PFSK-1 (cell line): ENCODE results near the gene FKBP1B.
A peak's percentile ranks its signal among the peaks of the same experiment; 100 is the strongest.

ENCODE experiments used
- FOXP2 ChIP-seq: optimal IDR thresholded peaks from 2 replicates; pipeline ENCODE3; 2011; ENCODE audit warnings: borderline replicate concordance, control low read depth, inconsistent platforms; ENCODE audit not compliant: insufficient read depth; ENCODE audit errors: extremely low read length, extremely low read depth
- POLR2AphosphoS5 ChIP-seq: IDR thresholded peaks from 2 replicates; pipeline ENCODE4 v1.6.1; 2012; ENCODE audit warnings: low read depth, mild to moderate bottlenecking, control low read depth, low read length, moderate library complexity
- SIN3A ChIP-seq: IDR thresholded peaks from 2 replicates; pipeline ENCODE4 v1.6.1; 2012; ENCODE audit warnings: mild to moderate bottlenecking, low read length, moderate library complexity, borderline replicate concordance; ENCODE audit not compliant: insufficient read depth
- TAF1 ChIP-seq: IDR thresholded peaks from 2 replicates; pipeline ENCODE4 v1.6.1; 2012; ENCODE audit warnings: low read length, control low read depth, borderline replicate concordance; ENCODE audit not compliant: insufficient read depth
- TF ChIP-seq, protein P1 (sequence below), 2 experiments: IDR thresholded peaks; 2 replicates each; pipeline versions ENCODE4 v1.6.1 to v1.8.0; 2011 to 2012; ENCODE audit warnings: low read depth in 2 of 2, low read length in 2 of 2, control low read depth in 1 of 2, inconsistent platforms in 1 of 2, mild to moderate bottlenecking in 1 of 2, moderate library complexity in 1 of 2; ENCODE audit not compliant: insufficient read depth in 1 of 2

FKBP1B gene

DNA sequence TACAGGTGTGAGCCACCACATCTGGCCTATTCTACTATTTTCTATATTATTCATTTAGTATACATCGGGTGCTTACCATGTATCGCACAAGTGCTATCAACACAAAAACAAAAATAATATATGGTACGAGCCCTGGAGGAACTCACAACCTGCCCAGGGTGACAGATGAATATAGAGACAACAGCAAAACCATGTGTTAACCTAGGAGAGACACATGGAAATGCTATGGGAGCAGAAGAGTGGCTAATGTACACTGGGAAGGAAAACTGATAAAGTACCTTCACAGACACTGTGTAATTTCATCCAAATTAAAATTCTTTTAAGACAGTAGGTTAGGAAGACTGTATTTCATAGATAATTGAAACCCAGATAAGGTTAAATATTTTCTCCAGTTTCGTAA, 22.7 kb downstream of the FKBP1B start:
- TF ChIP-seq SIN3A: no peak
- TF ChIP-seq FOXP2: no peak
- no peak for TF ChIP-seq POLR2AphosphoS5
- no peak for TF ChIP-seq TAF1

DNA sequence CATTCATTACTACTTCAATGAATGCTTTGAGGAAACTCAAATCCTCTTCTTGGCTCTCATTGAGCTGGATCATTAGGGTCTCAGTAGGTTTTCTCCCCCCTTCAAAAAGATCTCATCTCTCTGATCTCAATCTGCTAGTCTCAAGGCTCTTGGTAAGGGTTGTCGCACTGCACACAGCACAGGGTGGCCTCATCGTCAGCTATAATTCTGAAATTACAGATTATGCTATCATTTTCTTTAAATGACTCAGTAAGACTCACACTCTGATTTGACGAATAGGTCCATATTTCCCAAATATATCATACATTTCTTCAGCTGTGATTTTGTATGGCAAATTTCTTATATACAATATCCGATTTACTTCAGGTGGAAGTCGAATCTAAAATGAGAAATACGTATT, 24.3 kb downstream of the FKBP1B start:
- TF ChIP-seq FOXP2 (no peak), TAF1 (no peak), SIN3A (no peak)
- TF ChIP-seq, protein P1, sequence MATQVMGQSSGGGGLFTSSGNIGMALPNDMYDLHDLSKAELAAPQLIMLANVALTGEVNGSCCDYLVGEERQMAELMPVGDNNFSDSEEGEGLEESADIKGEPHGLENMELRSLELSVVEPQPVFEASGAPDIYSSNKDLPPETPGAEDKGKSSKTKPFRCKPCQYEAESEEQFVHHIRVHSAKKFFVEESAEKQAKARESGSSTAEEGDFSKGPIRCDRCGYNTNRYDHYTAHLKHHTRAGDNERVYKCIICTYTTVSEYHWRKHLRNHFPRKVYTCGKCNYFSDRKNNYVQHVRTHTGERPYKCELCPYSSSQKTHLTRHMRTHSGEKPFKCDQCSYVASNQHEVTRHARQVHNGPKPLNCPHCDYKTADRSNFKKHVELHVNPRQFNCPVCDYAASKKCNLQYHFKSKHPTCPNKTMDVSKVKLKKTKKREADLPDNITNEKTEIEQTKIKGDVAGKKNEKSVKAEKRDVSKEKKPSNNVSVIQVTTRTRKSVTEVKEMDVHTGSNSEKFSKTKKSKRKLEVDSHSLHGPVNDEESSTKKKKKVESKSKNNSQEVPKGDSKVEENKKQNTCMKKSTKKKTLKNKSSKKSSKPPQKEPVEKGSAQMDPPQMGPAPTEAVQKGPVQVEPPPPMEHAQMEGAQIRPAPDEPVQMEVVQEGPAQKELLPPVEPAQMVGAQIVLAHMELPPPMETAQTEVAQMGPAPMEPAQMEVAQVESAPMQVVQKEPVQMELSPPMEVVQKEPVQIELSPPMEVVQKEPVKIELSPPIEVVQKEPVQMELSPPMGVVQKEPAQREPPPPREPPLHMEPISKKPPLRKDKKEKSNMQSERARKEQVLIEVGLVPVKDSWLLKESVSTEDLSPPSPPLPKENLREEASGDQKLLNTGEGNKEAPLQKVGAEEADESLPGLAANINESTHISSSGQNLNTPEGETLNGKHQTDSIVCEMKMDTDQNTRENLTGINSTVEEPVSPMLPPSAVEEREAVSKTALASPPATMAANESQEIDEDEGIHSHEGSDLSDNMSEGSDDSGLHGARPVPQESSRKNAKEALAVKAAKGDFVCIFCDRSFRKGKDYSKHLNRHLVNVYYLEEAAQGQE (IDR thresholded peaks at IDR 0.05; ENCODE audit: insufficient read depth in 1 of 2, low read depth in 2 of 2, low read length in 2 of 2): no peak

DNA sequence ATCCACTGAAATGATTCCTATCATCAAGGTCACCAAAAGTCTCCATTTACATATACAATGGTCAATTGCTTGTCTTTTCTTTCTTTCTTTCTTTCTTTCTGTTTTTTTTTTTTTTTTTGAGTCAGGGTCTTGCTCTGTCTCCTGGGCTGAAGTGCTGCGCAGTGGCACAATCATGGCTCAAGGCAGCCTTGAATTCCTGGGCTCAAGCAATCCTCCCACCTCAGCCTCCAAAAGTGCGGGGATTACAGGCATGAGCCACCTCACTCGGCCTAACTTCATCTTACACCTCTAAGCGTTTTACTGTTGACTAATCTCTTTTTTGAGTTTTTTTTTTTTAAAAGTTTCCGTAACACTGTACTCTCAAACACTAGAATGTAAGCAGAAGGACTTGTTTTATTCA, 25.7 kb downstream of the FKBP1B start:
- TF ChIP-seq POLR2AphosphoS5 (no peak), FOXP2 (no peak), TAF1 (no peak), SIN3A (no peak)
- TF ChIP-seq, protein P1 (IDR thresholded peaks at IDR 0.05; ENCODE audit: insufficient read depth in 1 of 2, low read depth in 2 of 2, low read length in 2 of 2): no peak

DNA sequence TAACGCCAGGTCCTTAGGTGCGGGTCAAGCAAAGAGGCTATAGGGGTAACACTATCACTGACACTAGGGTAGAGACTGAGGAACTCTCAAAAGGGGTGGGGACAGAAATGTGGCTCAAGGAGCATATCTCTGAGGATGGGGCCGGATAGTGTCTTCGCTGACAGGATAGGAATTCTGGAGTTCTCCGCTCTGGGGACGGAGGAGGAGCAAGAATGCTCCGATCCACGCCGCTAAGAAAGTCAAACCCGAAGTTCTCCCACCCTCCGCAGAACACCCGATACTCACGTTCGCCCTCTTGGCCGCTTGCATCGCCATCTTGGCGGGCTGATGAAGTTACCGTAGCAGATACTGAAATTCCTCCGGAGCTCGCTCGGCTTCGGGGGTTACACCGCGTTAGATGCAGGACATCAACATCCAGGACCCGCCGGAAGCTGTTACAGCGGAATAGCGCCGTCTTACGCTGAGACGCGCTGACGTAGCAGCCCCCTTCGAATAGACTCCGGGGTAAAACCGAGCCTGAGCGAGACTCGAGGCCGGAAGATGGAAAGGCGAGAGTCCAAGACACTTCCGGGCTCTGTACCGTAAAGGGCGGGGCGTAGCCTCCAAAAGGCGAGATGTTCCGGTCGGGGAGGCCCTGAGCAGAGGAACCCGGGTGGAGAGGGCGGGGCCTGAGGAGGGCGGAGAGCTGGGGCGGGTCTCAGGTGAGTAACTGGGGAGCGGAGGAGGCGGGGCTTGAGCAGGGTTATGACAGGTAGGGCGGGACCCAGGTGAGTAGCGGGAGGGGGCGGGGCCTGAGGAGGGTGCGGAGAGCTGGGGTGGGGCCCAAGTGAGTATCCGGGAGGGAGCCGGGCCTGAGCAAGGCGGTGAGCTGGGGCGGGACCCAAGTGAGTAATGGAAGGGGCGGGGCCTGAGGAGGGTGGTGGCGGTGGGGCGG, 26.6 kb downstream of the FKBP1B start, which contains the start of gene SF3B6:
TSS of gene SF3B6 (minus strand) at position 412 of the 934 bp plus-strand sequence. CDS start at position 315, 97 bp downstream.
- peak; percentile 98 for TF ChIP-seq FOXP2
- peak; percentile 88; the same call in 1 of the 2 replicates for TF ChIP-seq TAF1
- peak; percentile 89 for TF ChIP-seq POLR2AphosphoS5
- TF ChIP-seq, protein P1 (IDR thresholded peaks at IDR 0.05; ENCODE audit: insufficient read depth in 1 of 2, low read depth in 2 of 2, low read length in 2 of 2): peak; percentile 11 to 26; a peak in 2 of 4 replicates
- peak; percentile 9; the same call in 1 of the 2 replicates for TF ChIP-seq SIN3A

DNA sequence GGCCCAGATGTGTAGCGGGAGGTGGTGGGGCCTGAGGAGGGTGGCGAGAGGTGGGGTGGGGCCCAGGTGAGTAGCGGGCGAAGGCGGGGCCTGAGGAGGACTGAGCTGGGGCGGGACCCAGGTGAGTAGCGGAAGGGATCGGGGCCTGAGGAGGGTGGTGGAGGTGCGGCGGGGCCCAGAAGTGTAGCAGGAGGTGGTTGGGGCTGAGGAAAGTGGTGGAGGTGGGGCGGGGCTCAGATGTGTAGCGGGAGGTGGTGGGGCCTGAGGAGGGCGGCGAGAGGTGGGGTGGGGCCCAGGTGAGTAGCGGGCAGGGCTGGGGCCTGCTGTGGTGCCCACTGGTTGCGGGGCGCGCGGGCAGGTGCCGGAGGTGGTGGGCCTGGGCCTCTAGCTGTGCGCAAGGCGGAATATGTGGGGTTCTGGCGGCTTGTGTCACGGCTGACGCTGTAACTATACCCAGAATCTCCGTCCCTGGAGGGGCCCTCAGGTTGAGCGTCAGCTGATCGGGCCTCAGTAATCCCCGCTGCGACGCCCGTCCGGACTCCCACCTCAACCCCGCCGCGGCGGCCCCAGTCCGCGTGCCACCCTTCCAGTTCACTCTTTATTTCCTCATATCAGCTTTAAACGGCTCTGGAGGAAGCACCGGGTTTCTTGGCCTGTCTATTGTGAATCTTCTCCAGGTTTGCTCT, 27.5 kb downstream of the FKBP1B start:
- TF ChIP-seq SIN3A (no peak), POLR2AphosphoS5 (0 out of 2 replicates have a peak, but pooled peaks have one; percentile 5)
